Panc1 (cell line): ENCODE data around the gene OLFML3. TPM values are rescaled to one million over a fixed set of nuclear protein-coding genes. Genes with fewer than 3 reads are reported as not detected.
"Not testable (repeated sequence)": the region's sequence is repeated elsewhere in the genome, so short reads cannot be mapped to it uniquely, and the experiment has no call there.

Source experiments
- ATAC-seq: fragments of 200-7000 bp; cut with Tn5 transposase; 2 replicates; pipeline ENCODE4 v1.9.1; 2020; ENCODE audit warnings: mild to moderate bottlenecking, moderate library complexity
- BruUV-seq: library from RNA; stranded (reverse); fragments of 400-500 nt; replicated peaks from 2 replicates; lab custom pipeline; 2021; lab: Mats Ljungman, UMichigan
- CTCF ChIA-PET: fragments of 300-600 bp; sonication (Branson Sonifier 250); formaldehyde crosslinking; loops from one replicate; lab custom pipeline; 2022; ENCODE audit warnings: antibody characterized with exemption; lab: Charles Lee
- POLR2A ChIA-PET: fragments of 300-600 bp; sonication (Branson Sonifier 250); formaldehyde crosslinking; loops from one replicate; lab custom pipeline; 2022; ENCODE audit warnings: antibody characterized with exemption; lab: Charles Lee
- DNase-seq: peaks from one replicate; pipeline ENCODE4 v3.0.0-alpha.2; 2010; ENCODE audit warnings: low read depth, low spot score
- H3K27ac ChIP-seq: 2 replicates; pipeline ENCODE4 v1.5.1; 2011; ENCODE audit warnings: mild to moderate bottlenecking, low read length, inconsistent platforms
- H3K27me3 ChIP-seq: fragments of 200-500 bp; sonication (Bioruptor generic); 2 replicates; pipeline ENCODE4 v1.6.0; 2014; ENCODE audit warnings: low read length, inconsistent platforms; ENCODE audit not compliant: control insufficient read depth, insufficient read depth
- H3K36me3 ChIP-seq: fragments of 200-500 bp; sonication (Bioruptor generic); 2 replicates; pipeline ENCODE4 v1.5.1; 2014; ENCODE audit warnings: inconsistent platforms, mild to moderate bottlenecking, low read length, moderate library complexity; ENCODE audit not compliant: control insufficient read depth, insufficient read depth
- H3K4me1 ChIP-seq: 2 replicates; pipeline ENCODE4 v1.5.1; 2011; ENCODE audit warnings: inconsistent platforms, mild to moderate bottlenecking, low read length, moderate library complexity; ENCODE audit not compliant: control insufficient read depth, insufficient read depth
- H3K4me3 ChIP-seq, 2 experiments: 2 replicates each; pipeline ENCODE4 v1.5.1; 2011 to 2012; ENCODE audit warnings: low read depth in 2 of 2, low read length in 2 of 2, mild to moderate bottlenecking in 2 of 2, inconsistent platforms in 1 of 2, moderate library complexity in 1 of 2
- H3K9me3 ChIP-seq: fragments of 200-500 bp; sonication (Bioruptor generic); 2 replicates; pipeline ENCODE4 v1.5.1; 2014; ENCODE audit warnings: low read depth, mild to moderate bottlenecking, inconsistent platforms, low read length, moderate library complexity; ENCODE audit not compliant: control insufficient read depth, insufficient read depth
- POLR2AphosphoS5 ChIP-seq: IDR thresholded peaks from 2 replicates; pipeline ENCODE4 v1.6.1; 2012; ENCODE audit warnings: mild to moderate bottlenecking, low read depth, low read length, moderate library complexity
- REST ChIP-seq, 2 experiments: IDR thresholded peaks; 2 replicates each; pipeline ENCODE4 v1.6.1; 2011 to 2012; ENCODE audit warnings: low read depth in 2 of 2, control low read depth in 1 of 2, low read length in 1 of 2, mild to moderate bottlenecking in 1 of 2, moderate library complexity in 1 of 2; ENCODE audit not compliant: insufficient read depth in 1 of 2
- SIN3A ChIP-seq: IDR thresholded peaks from 2 replicates; pipeline ENCODE4 v1.6.1; 2012; ENCODE audit warnings: low read depth, mild to moderate bottlenecking, low read length, moderate library complexity, borderline replicate concordance; ENCODE audit not compliant: insufficient read depth
- TCF7L2 ChIP-seq: IDR thresholded peaks from 2 replicates; pipeline ENCODE4 v1.6.1; 2011; ENCODE audit warnings: mild to moderate bottlenecking, low read depth, low read length, inconsistent platforms
- in situ Hi-C: cut with HindIII; loops from 2 replicates; pipeline ENCODE4 v1.10.0; 2016; ENCODE audit warnings: low sequenced_read_pairs, low pct_unique_long_range_greater_than_20kb
- intact Hi-C: fragments of 100-400 bp; cut with micrococcal nuclease; formaldehyde crosslinking; loops from one replicate; pipeline ENCODE4 v1.10.0; 2022; ENCODE audit not compliant: unreplicated experiment
- total RNA-seq: library from RNA; stranded (reverse); gene quantifications from one replicate; pipeline ENCODE4 v1.2.1, GENCODE V29; 2021; ENCODE audit not compliant: unreplicated experiment
- TF ChIP-seq, protein P1 (sequence below): fragments of 450-650 bp; IDR thresholded peaks from 2 replicates; pipeline ENCODE4 v1.5.1; 2017; ENCODE audit warnings: mild to moderate bottlenecking

OLFML3 gene
- total RNA-seq, 1 experiment from 2014 or later = 0.15 TPM

DNA sequence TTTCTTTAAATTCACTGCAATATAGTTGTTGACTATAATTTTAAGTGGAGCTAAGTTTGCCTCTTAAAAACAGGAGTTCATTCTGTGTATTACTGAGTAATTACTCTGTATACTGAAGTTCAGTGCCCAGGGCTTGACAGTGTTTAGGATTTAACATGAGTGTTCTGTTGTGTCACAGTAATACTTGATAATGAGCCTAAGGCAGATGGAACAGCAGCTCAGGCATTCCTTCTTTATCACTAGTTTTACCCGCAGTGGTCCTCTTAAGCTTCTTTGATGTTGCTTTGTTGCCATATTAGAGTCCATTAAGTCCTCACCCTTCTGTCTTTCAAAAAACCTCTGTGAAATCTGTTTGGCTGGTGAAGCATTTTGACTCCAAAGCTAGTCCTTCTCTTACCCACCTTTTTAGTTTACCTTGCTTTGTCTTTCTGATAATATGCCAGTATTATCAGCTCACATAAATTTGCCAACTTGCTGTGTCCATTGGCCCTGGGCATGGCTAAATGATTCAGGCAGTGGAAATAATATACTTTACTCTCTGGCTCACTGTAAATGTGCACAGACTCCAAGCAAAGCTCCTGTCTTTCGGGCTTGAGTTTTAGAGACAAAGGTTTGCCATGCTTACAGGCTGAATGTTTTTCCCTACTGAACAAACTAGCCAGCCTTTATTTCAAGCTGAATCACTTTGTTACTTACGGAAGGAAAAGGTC, 32.4 kb upstream of the OLFML3 start:
- Histone ChIP-seq H3K27me3 (no peaks in the 10 kb centered on the region), H3K4me3 (no peak overlapping the region), H3K9me3 (no peaks in the 10 kb centered on the region), H3K36me3 (no peaks in the 10 kb centered on the region; the same call in 1 of the 2 replicates), H3K27ac (no peak overlapping the region), H3K4me1 (no peaks in the 10 kb centered on the region)
- TF ChIP-seq POLR2AphosphoS5 = no peak
- no peak for TF ChIP-seq REST (IDR thresholded peaks at IDR 0.05; ENCODE audit: insufficient read depth in 1 of 2, low read depth in 2 of 2, low read length in 1 of 2)
- TF ChIP-seq SIN3A = no peak
- CTCF ChIA-PET = no interaction called here
- no peak for ATAC-seq
- POLR2A ChIA-PET = interaction anchor here (0.6 to 0.8 kb wide), 2 partner anchors 17 to 43 kb away, joined by 3 to 5 read pairs; partner anchors contain the start of gene AP4B1
- DNase-seq = no peak
- no TSS peak for BruUV-seq
- in situ Hi-C loops (no loop called here), intact Hi-C loops (no loop called here)

DNA sequence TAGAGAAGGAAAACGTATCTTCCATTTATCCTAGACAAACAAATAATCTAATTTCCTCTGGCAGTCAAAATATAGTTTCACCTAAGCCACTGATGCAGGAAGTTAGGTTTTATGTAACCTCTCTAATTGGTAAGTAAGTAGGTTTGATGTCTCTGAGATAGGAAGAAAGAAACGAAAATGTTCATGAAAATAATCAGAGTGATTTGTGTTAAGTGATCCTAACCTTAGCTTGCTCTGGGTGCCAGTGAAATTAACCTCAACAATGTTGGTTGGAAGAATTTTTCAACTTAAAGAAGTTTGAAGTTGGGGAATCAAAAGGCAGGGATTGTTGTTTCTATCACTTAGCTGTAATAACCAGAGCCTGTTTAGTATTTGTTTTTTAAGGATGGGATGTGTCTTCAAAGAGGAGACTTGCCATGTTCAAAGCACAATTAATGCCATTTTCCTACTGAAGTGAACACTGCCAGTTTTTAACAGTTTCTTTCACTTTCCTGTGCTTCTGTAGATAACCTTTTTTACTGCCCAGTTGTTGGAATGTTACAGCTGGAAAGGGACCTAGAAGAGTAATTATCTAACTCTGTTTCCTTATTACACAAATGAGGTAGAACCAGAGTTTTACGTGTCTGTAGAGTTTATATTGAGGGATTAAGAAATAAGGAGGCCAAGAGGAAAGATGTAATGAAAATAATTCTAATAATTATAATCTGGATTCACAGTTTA, 31.7 kb upstream of the OLFML3 start:
- intact Hi-C loops = no loop called here
- Histone ChIP-seq H3K4me1 (no peaks in the 10 kb centered on the region), H3K27ac (no peak overlapping the region), H3K27me3 (no peaks in the 10 kb centered on the region), H3K9me3 (no peaks in the 10 kb centered on the region), H3K4me3 (no peak overlapping the region), H3K36me3 (no peaks in the 10 kb centered on the region; the same call in 1 of the 2 replicates)
- no TSS peak for BruUV-seq
- no peak for DNase-seq
- in situ Hi-C loops = no loop called here
- ChIA-PET CTCF (no interaction called here), POLR2A (no interaction called here)
- no peak for TF ChIP-seq TCF7L2
- TF ChIP-seq REST (IDR thresholded peaks at IDR 0.05; ENCODE audit: insufficient read depth in 1 of 2, low read depth in 2 of 2, low read length in 1 of 2) = no peak
- TF ChIP-seq, protein P1, sequence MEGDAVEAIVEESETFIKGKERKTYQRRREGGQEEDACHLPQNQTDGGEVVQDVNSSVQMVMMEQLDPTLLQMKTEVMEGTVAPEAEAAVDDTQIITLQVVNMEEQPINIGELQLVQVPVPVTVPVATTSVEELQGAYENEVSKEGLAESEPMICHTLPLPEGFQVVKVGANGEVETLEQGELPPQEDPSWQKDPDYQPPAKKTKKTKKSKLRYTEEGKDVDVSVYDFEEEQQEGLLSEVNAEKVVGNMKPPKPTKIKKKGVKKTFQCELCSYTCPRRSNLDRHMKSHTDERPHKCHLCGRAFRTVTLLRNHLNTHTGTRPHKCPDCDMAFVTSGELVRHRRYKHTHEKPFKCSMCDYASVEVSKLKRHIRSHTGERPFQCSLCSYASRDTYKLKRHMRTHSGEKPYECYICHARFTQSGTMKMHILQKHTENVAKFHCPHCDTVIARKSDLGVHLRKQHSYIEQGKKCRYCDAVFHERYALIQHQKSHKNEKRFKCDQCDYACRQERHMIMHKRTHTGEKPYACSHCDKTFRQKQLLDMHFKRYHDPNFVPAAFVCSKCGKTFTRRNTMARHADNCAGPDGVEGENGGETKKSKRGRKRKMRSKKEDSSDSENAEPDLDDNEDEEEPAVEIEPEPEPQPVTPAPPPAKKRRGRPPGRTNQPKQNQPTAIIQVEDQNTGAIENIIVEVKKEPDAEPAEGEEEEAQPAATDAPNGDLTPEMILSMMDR = no peak
- no peak for TF ChIP-seq POLR2AphosphoS5
- no peak for TF ChIP-seq SIN3A
- no peak for ATAC-seq

- BruUV-seq, POLR2A ChIA-PET, in situ Hi-C loops, intact Hi-C loops, DNase-seq, H3K4me3 ChIP-seq, H3K27me3 ChIP-seq, CTCF ChIA-PET, H3K36me3 ChIP-seq, ATAC-seq, H3K9me3 ChIP-seq, H3K27ac ChIP-seq, H3K4me1 ChIP-seq: not testable (repeated sequence)
Measured at GRCh38 chr1:113948151-113948550, 31.1 kb upstream of the OLFML3 start.
